GM13976 (cell line): Measurements from ENCODE around the gene TENM4.

Experiments
- DNase-seq: peaks from one replicate; pipeline ENCODE4 v3.0.0; 2012; ENCODE audit warnings: low spot score
- in situ Hi-C: fragments of 300-500 bp; cut with MboI; formaldehyde crosslinking; loops from one replicate; pipeline ENCODE4 v1.12.0; 2022; ENCODE audit warnings: low sequenced_read_pairs, mixed read lengths, inconsistent platforms; ENCODE audit not compliant: unreplicated experiment
- TF ChIP-seq, protein P1 (sequence below): IDR thresholded peaks from 2 replicates; pipeline ENCODE4 v1.5.1; 2012; ENCODE audit warnings: borderline replicate concordance, mild to moderate bottlenecking; ENCODE audit not compliant: insufficient read depth; ENCODE audit errors: extremely low read depth, missing control alignments, control extremely low read depth

The TENM4 gene

DNA sequence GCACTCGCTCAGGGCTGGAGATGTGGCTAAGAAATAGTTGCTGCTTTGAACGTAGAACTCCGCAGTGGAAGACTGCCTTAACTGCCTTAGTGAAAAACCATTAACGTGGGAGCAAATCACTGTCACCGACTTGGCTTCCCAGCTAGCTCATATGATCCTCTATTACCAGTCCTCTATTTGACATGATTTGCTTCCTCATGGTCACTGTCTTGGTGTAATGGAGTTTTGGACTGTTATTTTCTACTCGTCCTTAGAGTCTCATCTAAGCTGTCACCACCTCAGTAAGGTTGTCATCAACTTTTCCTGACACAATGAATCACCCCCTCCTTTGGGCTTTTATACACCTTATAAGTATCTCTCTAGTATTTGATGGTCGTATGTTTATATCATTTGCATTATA is 699.1 kb downstream of the TENM4 start:
- TF ChIP-seq, protein P1, sequence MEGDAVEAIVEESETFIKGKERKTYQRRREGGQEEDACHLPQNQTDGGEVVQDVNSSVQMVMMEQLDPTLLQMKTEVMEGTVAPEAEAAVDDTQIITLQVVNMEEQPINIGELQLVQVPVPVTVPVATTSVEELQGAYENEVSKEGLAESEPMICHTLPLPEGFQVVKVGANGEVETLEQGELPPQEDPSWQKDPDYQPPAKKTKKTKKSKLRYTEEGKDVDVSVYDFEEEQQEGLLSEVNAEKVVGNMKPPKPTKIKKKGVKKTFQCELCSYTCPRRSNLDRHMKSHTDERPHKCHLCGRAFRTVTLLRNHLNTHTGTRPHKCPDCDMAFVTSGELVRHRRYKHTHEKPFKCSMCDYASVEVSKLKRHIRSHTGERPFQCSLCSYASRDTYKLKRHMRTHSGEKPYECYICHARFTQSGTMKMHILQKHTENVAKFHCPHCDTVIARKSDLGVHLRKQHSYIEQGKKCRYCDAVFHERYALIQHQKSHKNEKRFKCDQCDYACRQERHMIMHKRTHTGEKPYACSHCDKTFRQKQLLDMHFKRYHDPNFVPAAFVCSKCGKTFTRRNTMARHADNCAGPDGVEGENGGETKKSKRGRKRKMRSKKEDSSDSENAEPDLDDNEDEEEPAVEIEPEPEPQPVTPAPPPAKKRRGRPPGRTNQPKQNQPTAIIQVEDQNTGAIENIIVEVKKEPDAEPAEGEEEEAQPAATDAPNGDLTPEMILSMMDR: no peak
- DNase-seq: no peak
- in situ Hi-C loops: no loop called here

GRCh38 chr11:78740199-78741071 is 700.4 kb downstream of the TENM4 start:
- in situ Hi-C loops: no loop called here
- TF ChIP-seq, protein P1: no peak
- DNase-seq: no peak

DNA sequence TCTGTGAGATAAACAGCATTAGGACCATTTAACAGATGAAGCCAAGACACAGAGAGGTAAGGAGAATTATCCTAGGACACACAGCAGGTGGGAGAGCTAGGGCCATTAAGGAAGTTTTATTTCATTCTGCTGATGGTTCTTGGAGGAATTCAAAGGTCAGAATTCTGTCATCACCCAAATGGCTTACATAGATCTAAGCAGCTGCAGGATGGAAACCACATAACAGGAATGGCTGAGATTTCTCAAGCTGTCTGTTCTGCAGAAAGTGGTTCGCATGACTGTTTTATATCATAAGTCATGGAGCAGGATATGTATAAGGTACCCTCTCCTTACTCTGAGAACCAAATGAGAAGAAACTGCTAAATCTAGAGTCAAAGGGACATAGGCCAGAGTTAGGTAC is 702.9 kb downstream of the TENM4 start:
- TF ChIP-seq, protein P1: no peak

DNA sequence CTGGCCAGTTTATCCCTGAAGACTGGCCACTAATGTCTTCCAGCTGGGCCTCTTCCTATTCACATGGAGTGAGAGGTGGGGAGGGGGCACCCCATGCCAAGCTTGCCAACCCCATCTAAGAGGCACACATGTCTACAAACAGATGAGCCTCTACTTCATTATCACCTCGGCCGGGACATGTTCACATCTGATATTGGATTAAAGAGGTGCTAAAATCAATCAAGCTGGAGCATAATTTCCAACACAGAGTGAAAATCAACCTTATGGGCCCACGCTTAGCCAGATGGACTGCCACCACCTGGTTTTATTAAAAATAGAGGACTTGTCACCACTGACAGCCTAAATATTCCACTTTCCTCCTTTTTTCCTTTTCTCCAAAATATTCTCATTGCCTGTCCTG is 703.5 kb downstream of the TENM4 start:
- TF ChIP-seq, protein P1: no peak
- no peak for DNase-seq
- in situ Hi-C loops: no loop called here

More for the DNA sequence above, 702.9 kb downstream of the TENM4 start:
- DNase-seq: no peak
- in situ Hi-C loops: no loop called here

GRCh38 chr11:78735711-78736110 is 705.1 kb downstream of the TENM4 start:
- in situ Hi-C loops: no loop called here
- TF ChIP-seq, protein P1: no peak
- DNase-seq: no peak

GRCh38 chr11:78733031-78733430 is 707.8 kb downstream of the TENM4 start:
- TF ChIP-seq, protein P1: no peak
- in situ Hi-C loops: no loop called here
- DNase-seq: no peak
